BE2C (cell line): ENCODE measurements around the gene GPR18.

Source experiments
- DNase-seq: peaks from one replicate; pipeline ENCODE4 v3.0.0-alpha.2; 2020
- H3K27me3 ChIP-seq: fragments of 250-450 bp; sonication (Bioruptor Pico); 2 replicates; pipeline ENCODE4 v1.5.1; 2020; ENCODE audit warnings: mild to moderate bottlenecking
- H3K36me3 ChIP-seq: fragments of 250-450 bp; sonication (Bioruptor Pico); 2 replicates; pipeline ENCODE4 v1.5.1; 2020; ENCODE audit warnings: mild to moderate bottlenecking
- H3K4me1 ChIP-seq: fragments of 250-450 bp; sonication (Bioruptor Pico); 2 replicates; pipeline ENCODE4 v1.5.1; 2020
- H3K4me3 ChIP-seq: 2 replicates; pipeline ENCODE4 v1.5.1; 2011; ENCODE audit warnings: low read depth, low read length
- H3K9me3 ChIP-seq: fragments of 250-450 bp; sonication (Bioruptor Pico); 2 replicates; pipeline ENCODE4 v1.5.1; 2020
- CTCF ChIP-seq: IDR thresholded peaks from 2 replicates; pipeline ENCODE4 v1.5.1; 2012; ENCODE audit warnings: mild to moderate bottlenecking, low read depth, low read length

GPR18 gene

DNA sequence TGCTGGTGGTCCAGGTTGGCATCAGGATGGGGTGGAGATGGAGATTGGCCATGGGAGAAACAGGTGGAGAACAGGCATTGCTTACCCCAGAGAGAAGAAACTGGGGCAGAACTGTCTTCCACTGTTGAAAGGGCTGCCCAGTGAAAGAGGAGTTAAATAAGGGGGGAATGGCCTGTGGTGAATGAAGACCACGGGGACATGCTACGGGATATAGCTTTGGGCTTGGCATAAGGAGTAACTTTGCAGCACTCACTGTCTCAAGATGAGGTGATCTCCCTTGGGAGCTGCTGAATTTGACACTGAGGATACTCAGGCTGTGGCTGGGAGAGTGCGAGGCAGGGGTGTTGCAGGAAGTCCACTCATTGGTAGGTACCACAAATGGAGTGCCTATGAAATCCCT, 10.6 kb upstream of the GPR18 start:
- no peaks in the 10 kb centered on the region for H3K4me1 ChIP-seq
- no peaks in the 10 kb centered on the region for H3K9me3 ChIP-seq
- TF ChIP-seq CTCF = no peak

GRCh38 chr13:99267927-99268326, 9.7 kb upstream of the GPR18 start:
- Histone ChIP-seq H3K4me1 (no peaks in the 10 kb centered on the region), H3K36me3 (no peaks in the 10 kb centered on the region), H3K9me3 (no peaks in the 10 kb centered on the region), H3K27me3 (no peaks in the 10 kb centered on the region), H3K4me3 (no peak overlapping the region)
- TF ChIP-seq CTCF = no peak
- DNase-seq = no peak

More for the DNA sequence above, 10.6 kb upstream of the GPR18 start:
- no peak overlapping the region for H3K4me3 ChIP-seq
- no peaks in the 10 kb centered on the region for H3K27me3 ChIP-seq
- DNase-seq = no peak
- no peaks in the 10 kb centered on the region for H3K36me3 ChIP-seq

DNA sequence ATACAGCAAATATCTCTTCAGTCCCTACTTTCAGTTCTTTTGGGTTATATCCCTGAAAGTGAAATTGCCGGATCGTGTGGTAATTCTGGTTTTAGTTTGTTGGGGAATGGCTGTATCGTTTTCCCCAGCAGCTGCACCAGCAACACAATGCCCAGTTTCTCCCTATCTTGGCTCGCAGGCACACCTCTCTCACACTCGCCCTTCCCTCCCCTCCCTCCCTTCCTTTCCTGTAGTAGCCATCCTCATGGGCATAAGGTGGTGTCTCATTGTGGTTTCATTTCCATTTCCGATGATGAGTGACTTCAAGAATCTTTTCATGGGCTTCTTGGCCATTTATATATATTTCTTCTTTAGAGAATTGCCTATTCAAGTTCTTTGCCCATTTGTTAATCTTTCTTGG, 8.6 kb upstream of the GPR18 start:
- H3K9me3 ChIP-seq = no peaks in the 10 kb centered on the region
- no peaks in the 10 kb centered on the region for H3K4me1 ChIP-seq
- no peak overlapping the region for H3K4me3 ChIP-seq
- DNase-seq = no peak
- H3K36me3 ChIP-seq = no peaks in the 10 kb centered on the region
- H3K27me3 ChIP-seq = no peaks in the 10 kb centered on the region
- TF ChIP-seq CTCF = no peak

- H3K27me3 ChIP-seq = no peaks in the 10 kb centered on the region
- no peaks in the 10 kb centered on the region for H3K9me3 ChIP-seq
- TF ChIP-seq CTCF = peak; percentile 71
- H3K36me3 ChIP-seq = no peaks in the 10 kb centered on the region
- H3K4me3 ChIP-seq = no peak overlapping the region
- no peaks in the 10 kb centered on the region for H3K4me1 ChIP-seq
- peak; percentile 22 for DNase-seq
These were observed 7.7 kb upstream of the GPR18 start for GRCh38 chr13:99265821-99266426.

DNA sequence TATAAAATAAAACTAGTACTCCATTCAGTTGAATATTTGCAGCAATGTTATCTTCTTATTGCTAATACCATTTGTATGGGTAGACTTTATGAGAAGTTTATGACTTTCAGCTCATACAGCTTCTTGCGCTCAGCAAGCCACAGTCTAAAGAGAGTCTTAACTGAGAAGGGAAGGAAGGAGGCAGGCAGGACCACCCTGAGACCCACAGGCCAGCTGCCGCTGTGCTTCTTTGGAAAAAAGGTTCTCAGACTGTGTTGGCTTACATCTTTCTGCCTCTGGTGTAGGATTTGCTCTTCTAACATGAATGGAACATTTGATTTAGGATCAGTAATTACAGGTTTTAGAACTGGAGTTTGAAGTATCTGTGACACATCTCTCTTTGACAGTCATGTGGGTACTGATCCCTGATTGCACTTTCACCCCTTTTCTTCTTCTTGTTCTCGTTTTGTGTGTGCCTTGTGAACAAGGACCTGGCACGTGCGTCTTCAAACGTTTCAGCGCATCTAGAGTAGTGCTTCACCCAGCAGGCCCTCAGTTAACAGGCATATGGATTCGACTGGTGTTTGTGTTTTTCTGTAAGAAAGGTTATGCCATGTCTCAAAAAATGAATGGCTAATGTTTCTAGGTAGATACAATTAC, 7.1 kb upstream of the GPR18 start:
- Histone ChIP-seq H3K4me1 (no peaks in the 10 kb centered on the region), H3K36me3 (no peaks in the 10 kb centered on the region)
- TF ChIP-seq CTCF = no peak

DNA sequence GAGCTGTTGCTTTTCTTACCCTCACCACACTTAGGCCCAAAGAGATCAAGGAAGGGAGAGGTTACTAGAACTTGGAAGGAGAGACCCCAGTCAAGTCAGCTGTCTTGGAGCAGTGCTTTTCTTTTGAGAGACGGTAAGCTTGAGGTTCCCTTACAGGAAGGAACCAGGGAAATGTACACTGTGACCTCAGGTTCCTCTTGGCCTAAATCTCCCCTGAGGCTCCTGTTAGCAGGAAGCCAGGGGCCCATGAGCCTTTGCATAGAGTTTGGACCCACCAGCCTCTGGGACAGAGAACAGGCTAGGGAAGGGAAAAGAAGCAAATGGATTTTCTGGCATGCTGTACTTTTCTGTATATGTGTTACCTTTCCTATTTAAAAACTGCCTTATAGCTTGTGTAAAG, 5.9 kb upstream of the GPR18 start:
- Histone ChIP-seq H3K4me3 (no peak overlapping the region), H3K27me3 (no peaks in the 10 kb centered on the region), H3K4me1 (no peaks in the 10 kb centered on the region), H3K36me3 (no peaks in the 10 kb centered on the region), H3K9me3 (no peaks in the 10 kb centered on the region)
- TF ChIP-seq CTCF = no peak
- no peak for DNase-seq

More for the DNA sequence above, 7.1 kb upstream of the GPR18 start:
- H3K27me3 ChIP-seq = no peaks in the 10 kb centered on the region
- H3K9me3 ChIP-seq = no peaks in the 10 kb centered on the region
- H3K4me3 ChIP-seq = no peak overlapping the region
- DNase-seq = no peak
